Measurements from ENCODE around the gene HMGB2. TPM values are rescaled to one million over a fixed set of nuclear protein-coding genes. Genes with fewer than 3 reads are reported as not detected.

The HMGB2 gene
- total RNA-seq, 1 donor from 2014 or later: 18.3 TPM

GRCh38 chr4:173289353-173289727 lies 44.8 kb downstream of the HMGB2 start:
- Histone ChIP-seq H3K79me2 (ENCODE audit: insufficient read depth, low read length) (no peaks in the 10 kb centered on the region), H3K9ac (ENCODE audit: low read length) (no peak overlapping the region), H3K4me2 (ENCODE audit: low read length) (peak overlapping the region; percentile 8), H3K4me3 (ENCODE audit: insufficient read depth, low read depth, low read length) (no peak overlapping the region), H3K27ac (ENCODE audit: low read depth, low read length) (no peak overlapping the region), H3K36me3 (ENCODE audit: insufficient read depth, low read length) (no peaks in the 10 kb centered on the region), H3K4me1 (ENCODE audit: insufficient read depth, low read length) (no peaks in the 10 kb centered on the region), H4K20me1 (ENCODE audit: insufficient read depth, low read length) (peaks cover 6% of the 10 kb centered on the region), H3K27me3 (ENCODE audit: insufficient read depth, low read length) (no peaks in the 10 kb centered on the region), H2AFZ (ENCODE audit: low read depth, low read length) (no peak overlapping the region), H3K9me3 (ENCODE audit: insufficient read depth, low read depth, low read length) (no peaks in the 10 kb centered on the region)
- no peak for FAIRE-seq
- TF ChIP-seq EZH2 (IDR thresholded peaks at IDR 0.05; ENCODE audit: insufficient read depth, low read length) (no peak), CTCF (IDR thresholded peaks at IDR 0.05; ENCODE audit: insufficient read depth, low read depth, low read length) (no peak)
- peak; percentile 35 for DNase-seq (ENCODE audit: low read depth)
- Mint-ChIP-seq H3K9me3 (ENCODE audit: unreplicated experiment) (peaks cover 7% of the 10 kb centered on the region), H3K4me3 (ENCODE audit: unreplicated experiment) (no peak overlapping the region), H3K27ac (ENCODE audit: unreplicated experiment) (no peak overlapping the region), H3K27me3 (ENCODE audit: low read depth, unreplicated experiment) (no peaks in the 10 kb centered on the region), H3K36me3 (ENCODE audit: low read depth, unreplicated experiment) (peaks cover 17% of the 10 kb centered on the region), H3K4me1 (ENCODE audit: low read depth, unreplicated experiment) (peaks cover 5% of the 10 kb centered on the region)

GRCh38 chr4:173288698-173289352 lies 45.3 kb downstream of the HMGB2 start:
- H3K36me3 Mint-ChIP-seq (ENCODE audit: low read depth, unreplicated experiment): peaks cover 17% of the 10 kb centered on the region
- peaks cover 10% of the 10 kb centered on the region for H3K9me3 Mint-ChIP-seq (ENCODE audit: unreplicated experiment)
- Histone ChIP-seq H2AFZ (ENCODE audit: low read depth, low read length) (no peak overlapping the region), H3K36me3 (ENCODE audit: insufficient read depth, low read length) (no peaks in the 10 kb centered on the region), H3K4me3 (ENCODE audit: insufficient read depth, low read depth, low read length) (no peak overlapping the region), H3K9me3 (ENCODE audit: insufficient read depth, low read depth, low read length) (no peaks in the 10 kb centered on the region), H3K27ac (ENCODE audit: low read depth, low read length) (no peak overlapping the region), H3K4me1 (ENCODE audit: insufficient read depth, low read length) (no peaks in the 10 kb centered on the region), H3K27me3 (ENCODE audit: insufficient read depth, low read length) (no peaks in the 10 kb centered on the region), H4K20me1 (ENCODE audit: insufficient read depth, low read length) (peaks cover 6% of the 10 kb centered on the region), H3K79me2 (ENCODE audit: insufficient read depth, low read length) (no peaks in the 10 kb centered on the region), H3K9ac (ENCODE audit: low read length) (no peak overlapping the region), H3K4me2 (ENCODE audit: low read length) (peak overlapping the region; percentile 8)
- H3K27me3 Mint-ChIP-seq (ENCODE audit: low read depth, unreplicated experiment): no peaks in the 10 kb centered on the region
- FAIRE-seq (no peak), DNase-seq (ENCODE audit: low read depth) (no peak)
- H3K4me3 Mint-ChIP-seq (ENCODE audit: unreplicated experiment): no peak overlapping the region
- TF ChIP-seq EZH2 (IDR thresholded peaks at IDR 0.05; ENCODE audit: insufficient read depth, low read length): no peak
- TF ChIP-seq CTCF (IDR thresholded peaks at IDR 0.05; ENCODE audit: insufficient read depth, low read depth, low read length): no peak
- no peak overlapping the region for H3K27ac Mint-ChIP-seq (ENCODE audit: unreplicated experiment)
- peaks cover 5% of the 10 kb centered on the region for H3K4me1 Mint-ChIP-seq (ENCODE audit: low read depth, unreplicated experiment)

GRCh38 chr4:173288296-173288695 lies 45.9 kb downstream of the HMGB2 start:
- no peak overlapping the region for H3K4me3 Mint-ChIP-seq (ENCODE audit: unreplicated experiment)
- peak; percentile 23 for DNase-seq (ENCODE audit: low read depth)

More at GRCh38 chr4:173288296-173288695, 45.9 kb downstream of the HMGB2 start:
- Histone ChIP-seq H3K27ac (ENCODE audit: low read depth, low read length) (no peak overlapping the region), H3K9ac (ENCODE audit: low read length) (no peak overlapping the region), H3K79me2 (ENCODE audit: insufficient read depth, low read length) (no peaks in the 10 kb centered on the region), H2AFZ (ENCODE audit: low read depth, low read length) (no peak overlapping the region), H3K27me3 (ENCODE audit: insufficient read depth, low read length) (no peaks in the 10 kb centered on the region), H3K4me1 (ENCODE audit: insufficient read depth, low read length) (no peaks in the 10 kb centered on the region), H4K20me1 (ENCODE audit: insufficient read depth, low read length) (peaks cover 6% of the 10 kb centered on the region), H3K4me2 (ENCODE audit: low read length) (no peak overlapping the region), H3K36me3 (ENCODE audit: insufficient read depth, low read length) (no peaks in the 10 kb centered on the region), H3K9me3 (ENCODE audit: insufficient read depth, low read depth, low read length) (no peaks in the 10 kb centered on the region), H3K4me3 (ENCODE audit: insufficient read depth, low read depth, low read length) (no peak overlapping the region)
- H3K36me3 Mint-ChIP-seq (ENCODE audit: low read depth, unreplicated experiment): peaks cover 17% of the 10 kb centered on the region
- peak; percentile 47 for TF ChIP-seq CTCF (IDR thresholded peaks at IDR 0.05; ENCODE audit: insufficient read depth, low read depth, low read length)
- no peak for TF ChIP-seq EZH2 (IDR thresholded peaks at IDR 0.05; ENCODE audit: insufficient read depth, low read length)
- FAIRE-seq: no peak
- no peaks in the 10 kb centered on the region for H3K27me3 Mint-ChIP-seq (ENCODE audit: low read depth, unreplicated experiment)
- H3K27ac Mint-ChIP-seq (ENCODE audit: unreplicated experiment): no peak overlapping the region
- H3K4me1 Mint-ChIP-seq (ENCODE audit: low read depth, unreplicated experiment): peaks cover 5% of the 10 kb centered on the region
- peaks cover 10% of the 10 kb centered on the region for H3K9me3 Mint-ChIP-seq (ENCODE audit: unreplicated experiment)
